Stromal cell of bone marrow (primary cell): ENCODE results near the gene COQ7.

Experiments
- DNase-seq: peaks from one replicate; pipeline ENCODE4 v3.0.0-alpha.2; 2012; ENCODE audit warnings: low read depth

COQ7 gene

DNA sequence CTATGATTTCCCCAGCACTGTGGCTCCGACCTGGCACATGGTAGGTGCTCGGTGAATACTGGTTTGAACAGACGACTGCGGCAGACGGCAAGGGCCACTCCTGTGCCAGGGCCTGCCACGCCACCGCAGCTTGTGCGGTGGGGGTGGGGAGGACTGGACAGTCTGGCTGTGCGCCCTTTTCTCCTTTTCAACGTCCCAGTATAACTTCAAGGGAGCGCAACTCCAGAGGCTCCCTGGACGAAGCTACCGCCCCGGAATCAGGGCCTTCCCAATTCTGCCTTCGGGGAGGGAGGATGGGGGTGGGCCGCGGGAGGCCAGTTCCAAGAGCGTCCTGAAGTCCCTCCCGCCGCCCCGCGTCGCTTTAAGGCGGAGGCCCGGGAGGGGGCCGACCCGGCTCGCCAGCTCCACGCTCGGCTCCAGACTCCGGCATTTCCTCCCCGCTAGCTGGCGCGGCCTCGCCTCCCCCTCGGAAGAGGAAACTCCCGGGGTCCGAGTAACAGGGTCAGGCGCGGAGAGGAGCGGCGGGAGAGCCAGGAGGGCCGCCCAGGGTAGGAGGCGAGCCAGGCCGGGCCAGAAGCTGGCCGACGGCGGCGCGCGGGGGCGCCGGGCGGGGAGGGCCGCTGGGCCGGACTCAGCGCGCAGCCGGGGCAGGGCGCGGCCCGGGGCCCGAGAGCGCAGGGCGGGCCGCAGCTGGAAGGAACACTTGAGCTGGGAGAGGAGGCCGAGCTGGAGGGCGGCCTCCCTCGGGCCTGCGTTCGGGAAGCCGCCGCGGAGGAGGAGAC is 46.4 kb downstream of the COQ7 start, which contains the start of gene ITPRIPL2:
ITPRIPL2 (plus strand) TSS at position 388 of the 782 bp plus-strand sequence. CDS start 498 bp downstream, outside the sequence.
- DNase-seq = peak; percentile 85

DNA sequence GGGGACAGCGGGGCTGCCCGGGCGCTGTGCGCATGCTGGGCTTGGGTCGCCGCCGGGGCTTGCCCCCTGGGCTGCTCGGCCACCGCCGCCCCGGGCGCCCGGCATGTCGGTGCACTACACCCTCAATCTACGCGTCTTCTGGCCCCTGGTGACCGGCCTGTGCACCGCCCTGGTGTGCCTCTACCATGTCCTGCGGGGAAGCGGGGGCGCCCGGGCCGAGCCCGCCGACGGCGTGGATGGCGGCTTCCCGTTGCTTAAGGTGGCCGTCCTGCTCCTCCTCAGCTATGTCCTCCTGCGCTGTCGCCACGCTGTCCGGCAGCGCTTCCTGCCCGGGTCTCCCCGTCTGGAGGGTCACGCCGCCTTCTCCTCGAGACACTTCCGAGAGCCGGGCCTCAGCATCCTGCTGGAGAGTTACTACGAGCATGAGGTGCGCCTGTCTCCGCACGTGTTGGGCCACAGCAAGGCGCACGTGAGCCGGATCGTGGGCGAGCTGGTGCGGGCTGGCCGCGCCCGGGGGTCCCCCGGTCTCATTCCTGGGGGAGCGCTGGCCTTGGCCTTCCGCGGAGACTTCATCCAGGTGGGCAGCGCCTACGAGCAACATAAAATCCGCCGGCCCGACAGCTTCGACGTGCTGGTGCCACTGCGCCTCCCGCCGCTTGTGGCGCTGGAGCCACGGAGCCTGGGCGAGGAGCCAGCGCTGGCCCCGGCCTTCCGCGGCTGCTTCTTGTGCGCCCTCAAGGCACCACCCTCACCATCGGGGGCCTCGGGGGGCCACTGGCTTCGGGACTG is 47.1 kb downstream of the COQ7 start:
- DNase-seq = no peak

- no peak for DNase-seq
These were observed 48.0 kb downstream of the COQ7 start for GRCh38 chr16:19115148-19116021.

DNA sequence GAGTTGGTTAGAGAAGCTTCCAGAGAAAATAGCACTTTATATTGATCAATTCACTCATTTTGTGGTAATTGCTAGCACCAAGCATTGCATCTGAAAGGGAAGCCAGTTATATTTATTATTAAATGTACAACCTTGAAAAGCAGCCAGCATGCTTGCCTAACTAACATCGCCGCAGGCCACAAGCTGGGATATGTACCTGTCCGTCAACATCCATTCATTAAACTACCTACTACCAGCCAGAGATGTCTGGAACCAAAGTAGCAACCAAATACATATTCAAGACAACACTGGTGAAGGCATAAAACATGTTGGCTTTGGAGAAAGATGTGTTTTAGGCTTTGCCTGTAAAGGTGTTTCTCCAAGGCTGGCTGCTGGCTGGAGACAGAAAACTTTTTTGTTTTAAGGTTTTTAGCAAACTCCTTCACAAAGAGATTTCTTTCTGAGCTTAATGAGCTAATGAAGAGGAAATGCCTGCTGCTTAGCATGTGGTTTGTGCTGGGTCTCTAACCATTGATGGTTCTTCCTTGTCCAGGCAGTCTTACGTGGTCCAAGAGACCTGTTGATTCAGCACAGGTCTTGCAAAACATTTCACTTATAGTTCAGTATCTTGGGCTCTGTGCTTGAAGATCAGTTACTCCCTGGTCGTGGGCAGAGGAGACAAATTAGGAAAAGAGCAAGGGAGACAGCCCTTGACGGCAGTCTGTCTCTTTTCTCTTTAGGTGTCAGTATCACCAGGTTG is 49.5 kb downstream of the COQ7 start:
- no peak for DNase-seq

DNA sequence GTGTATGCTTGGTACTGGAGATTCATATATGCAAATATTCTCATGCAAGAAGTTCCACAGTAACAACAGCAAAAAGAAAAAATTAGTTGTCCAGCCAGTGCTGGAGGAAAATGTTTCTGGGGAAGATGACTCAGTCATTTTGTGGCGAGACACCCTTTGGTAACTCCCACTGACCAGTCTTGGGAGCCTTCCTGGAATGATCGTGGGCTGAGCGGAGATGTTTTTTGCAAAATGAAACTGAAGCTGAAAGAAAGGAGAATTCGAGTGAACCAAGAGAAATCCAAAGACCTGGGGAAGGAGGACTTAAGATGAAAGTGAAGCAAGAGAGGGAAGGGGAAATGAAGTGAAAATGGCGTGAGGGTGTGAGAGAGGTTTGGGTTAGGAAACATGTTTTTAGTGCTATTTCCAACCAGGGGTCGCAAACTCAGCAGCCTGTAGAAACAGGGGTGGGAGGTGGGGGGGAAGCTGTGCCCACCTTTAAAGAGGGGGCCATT is 51.6 kb downstream of the COQ7 start:
- DNase-seq = peak; percentile 94

DNA sequence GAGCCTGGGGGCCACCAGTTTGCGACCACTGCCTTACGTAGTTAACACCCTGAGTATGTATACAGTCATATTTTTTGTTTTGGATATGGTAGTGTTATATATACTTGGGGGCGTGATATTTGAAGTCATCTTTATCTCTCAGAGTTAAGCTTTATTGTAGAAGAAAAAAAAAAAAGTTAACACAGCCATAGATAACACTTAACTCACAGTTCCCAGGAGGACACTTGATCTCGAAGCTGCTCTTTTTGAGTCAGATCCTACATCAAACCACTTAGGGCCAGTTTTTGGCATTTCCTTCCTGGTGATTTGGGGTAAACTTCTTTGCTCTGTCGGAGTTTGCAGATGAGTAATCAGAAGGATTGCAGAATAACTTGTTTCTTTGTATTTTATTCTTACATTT is 52.1 kb downstream of the COQ7 start:
- peak; percentile 96 for DNase-seq

GRCh38 chr16:19123535-19124178 is 56.2 kb downstream of the COQ7 start:
- DNase-seq = no peak

GRCh38 chr16:19126300-19126699 is 58.9 kb downstream of the COQ7 start:
- no peak for DNase-seq

GRCh38 chr16:19127205-19127604 is 59.8 kb downstream of the COQ7 start:
- DNase-seq = no peak

DNA sequence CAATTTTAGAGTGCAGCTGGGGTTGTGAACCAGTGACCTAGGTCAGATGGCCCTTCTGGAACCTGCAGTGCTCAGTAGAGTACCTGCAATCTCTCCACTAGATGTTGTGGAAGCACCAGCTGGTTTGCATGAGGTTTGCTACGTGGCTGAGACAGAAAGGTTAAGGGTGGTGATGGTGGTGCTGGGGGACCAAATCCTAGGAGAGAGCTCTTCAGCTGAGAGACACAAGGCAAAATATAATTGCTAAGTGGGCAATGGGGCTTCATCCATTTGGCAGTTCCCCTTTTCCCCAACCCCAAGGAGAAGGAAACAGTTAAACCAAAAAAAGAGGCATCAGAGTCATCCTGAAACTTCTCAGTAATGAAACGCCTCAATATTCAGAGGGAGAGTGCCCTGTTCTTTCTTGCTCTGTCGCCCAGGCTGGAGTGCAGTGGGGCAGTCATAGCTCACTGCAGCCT is 60.3 kb downstream of the COQ7 start:
- no peak for DNase-seq

DNA sequence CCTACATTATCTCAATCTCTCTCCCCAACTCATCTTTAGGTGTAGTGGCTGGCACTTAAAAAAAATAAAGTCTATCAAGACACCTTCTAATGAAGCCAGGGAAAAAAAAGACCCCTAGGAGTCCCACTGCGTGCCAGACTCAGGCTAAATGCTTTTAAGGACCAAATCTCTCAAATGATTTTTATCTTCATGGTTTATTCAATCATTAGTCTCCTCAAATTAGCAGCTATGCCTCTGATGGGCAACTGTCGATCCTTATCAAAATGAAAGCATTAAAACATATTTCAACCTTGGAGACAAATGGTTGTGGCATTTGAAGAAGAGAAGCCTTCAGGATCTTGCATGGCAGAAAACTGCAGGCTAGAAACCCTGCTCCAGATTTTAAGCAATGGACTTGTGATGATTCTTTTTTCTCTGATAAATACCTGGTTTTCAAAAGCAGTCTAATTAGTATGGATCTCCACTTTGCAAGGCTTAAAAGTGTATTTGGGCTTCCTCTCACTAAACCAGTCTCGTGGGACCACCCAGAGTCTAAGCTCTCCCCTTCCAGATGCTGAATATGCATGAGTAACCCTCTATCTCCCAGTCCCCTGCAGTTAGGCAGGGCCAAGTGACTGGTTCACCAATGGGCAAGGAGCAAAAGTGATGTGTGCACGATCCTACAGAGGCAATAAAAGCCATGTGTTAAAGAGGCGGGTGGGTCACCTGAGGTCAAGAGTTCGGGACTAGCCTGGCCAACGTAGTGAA is 61.2 kb downstream of the COQ7 start:
- DNase-seq = no peak
